Pancreas (tissue), 10 donors: Measurements from ENCODE around the gene CPN2. TPM values are rescaled to one million over a fixed set of nuclear protein-coding genes. Genes with fewer than 3 reads are reported as not detected.

Experiments
- ATAC-seq, 4 donors: fragments of 200-7000 bp; cut with Tn5 transposase; one replicate each; pipeline versions ENCODE4 v1.8.0 to v1.9.1; 2020; ENCODE audit warnings: mild to moderate bottlenecking in 4 of 4, moderate library complexity in 4 of 4
- DNase-seq, 6 donors: peaks; one replicate each; pipeline ENCODE4 v3.0.0-alpha.2; 2020
- FAIRE-seq: peaks from 2 replicates; lab custom pipeline; 2012; peaks lifted over from hg19 to GRCh38; lab: Jason Lieb, UNC
- H3K27ac ChIP-seq, 4 donors: fragments of 200-600 bp; sonication (generic); 1 replicate in 3 of 4; 2 replicates in 1 of 4; pipeline versions ENCODE4 v1.5.0 to v1.8.0; 2020
- H3K27me3 ChIP-seq, 4 donors: fragments of 200-600 bp; one replicate each; pipeline ENCODE4 v1.8.0; 2021
- H3K36me3 ChIP-seq, 3 donors: fragments of 200-600 bp; sonication (generic) in 1 of 3; one replicate each; pipeline versions ENCODE4 v1.5.0 to v1.8.0; 2020 to 2021
- H3K4me1 ChIP-seq, 3 donors: fragments of 200-600 bp; one replicate each; pipeline ENCODE4 v1.8.0; 2021
- H3K4me3 ChIP-seq, 4 donors: fragments of 200-600 bp; sonication (generic) in 2 of 4; one replicate each; pipeline versions ENCODE4 v1.5.0 to v1.8.0; 2020 to 2021
- H3K9me3 ChIP-seq, 4 donors: fragments of 200-600 bp; one replicate each; pipeline ENCODE4 v1.8.0; 2021
- WGBS, 2 donors: extraction: QIAGEN DNeasy Blood & Tissue Kit; methylation state at CpG; one replicate each; pipeline ENCODE4 v1.1.7; 2013; 5-methylcytosine and 5-hydroxymethylcytosine counted together
- intact Hi-C, 3 donors: fragments of 100-400 bp; cut with DNase I; formaldehyde crosslinking; loops; one replicate each; pipeline versions ENCODE4 v1.11.1 to v1.14.2; 2022
- polyA plus RNA-seq, 2 donors: library from polyadenylated mRNA; stranded (reverse); fragments of 200-250 nt; gene quantifications; one replicate each; pipeline ENCODE4 v1.2.3, GENCODE V29; 2013
- total RNA-seq, 6 donors: library from RNA; stranded (reverse); fragmentation: NEBNext Ultra II Directional in 4 of 6; extraction: Animal tissue kit (Norgen Biotek cat#: 25700) in 4 of 6; gene quantifications; one replicate each; pipeline versions ENCODE4 v1.2.1 to v1.2.4, GENCODE V29; 2021 to 2023
- TF ChIP-seq, protein P1 (sequence below), 4 donors: fragments of 200-600 bp; sonication (generic) in 3 of 4; IDR thresholded peaks; one replicate each; pipeline versions ENCODE4 v1.5.0 to v1.8.0; 2021; ENCODE audit warnings: antibody characterized with exemption in 4 of 4
- donor health status: healthy with polysubstance abuse.
- donor health status: DM: no; HTN: no; CAD: no; lungs with moderate emphysema.
- donor health status: DM: no; HTN: no; CAD: no.
- donor health status: control.
- donor health status: control.
- donor health status: Bipolar disorder and iron deficiency.
- donor health status: DM: yes; HTN: yes; CAD: no.
- donor health status: DM: no; HTN: no; CAD: no.
- donor health status: DM: no; HTN: no; CAD: no.
- donor health status: DM: yes; HTN: yes; CAD: no.

The CPN2 gene
- total and polyA plus RNA-seq, 8 donors, result 0.09 TPM; not detected in 7

DNA sequence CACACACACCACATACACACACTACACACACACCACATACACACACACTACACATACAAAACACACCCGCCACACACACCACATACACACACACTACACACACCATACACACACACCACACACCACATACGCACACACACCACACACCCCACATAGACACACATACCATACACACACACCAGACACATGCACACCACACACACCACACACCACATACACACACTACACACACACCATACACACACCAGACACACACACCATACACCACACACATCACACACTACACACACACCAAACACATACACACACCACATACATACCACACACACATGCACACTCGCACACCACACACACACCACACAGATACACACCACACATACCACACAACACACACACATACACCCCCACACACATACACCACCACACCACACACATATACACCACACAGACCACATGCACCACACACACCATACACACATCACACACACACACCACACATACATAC, 26.3 kb downstream of the CPN2 start:
- DNase-seq (no peak), FAIRE-seq (no peak), ATAC-seq (no peak)
- H3K27ac ChIP-seq, result no peak overlapping the region
- 86 to 97% methylated on average over 3 of the region's 3 CpGs for WGBS, 2 donors
- H3K4me1 ChIP-seq, result peaks cover 9 to 13% (median 9%) of the 10 kb centered on the region in 3 donors
- no peaks in the 10 kb centered on the region for H3K36me3 ChIP-seq
- TF ChIP-seq, protein P1, sequence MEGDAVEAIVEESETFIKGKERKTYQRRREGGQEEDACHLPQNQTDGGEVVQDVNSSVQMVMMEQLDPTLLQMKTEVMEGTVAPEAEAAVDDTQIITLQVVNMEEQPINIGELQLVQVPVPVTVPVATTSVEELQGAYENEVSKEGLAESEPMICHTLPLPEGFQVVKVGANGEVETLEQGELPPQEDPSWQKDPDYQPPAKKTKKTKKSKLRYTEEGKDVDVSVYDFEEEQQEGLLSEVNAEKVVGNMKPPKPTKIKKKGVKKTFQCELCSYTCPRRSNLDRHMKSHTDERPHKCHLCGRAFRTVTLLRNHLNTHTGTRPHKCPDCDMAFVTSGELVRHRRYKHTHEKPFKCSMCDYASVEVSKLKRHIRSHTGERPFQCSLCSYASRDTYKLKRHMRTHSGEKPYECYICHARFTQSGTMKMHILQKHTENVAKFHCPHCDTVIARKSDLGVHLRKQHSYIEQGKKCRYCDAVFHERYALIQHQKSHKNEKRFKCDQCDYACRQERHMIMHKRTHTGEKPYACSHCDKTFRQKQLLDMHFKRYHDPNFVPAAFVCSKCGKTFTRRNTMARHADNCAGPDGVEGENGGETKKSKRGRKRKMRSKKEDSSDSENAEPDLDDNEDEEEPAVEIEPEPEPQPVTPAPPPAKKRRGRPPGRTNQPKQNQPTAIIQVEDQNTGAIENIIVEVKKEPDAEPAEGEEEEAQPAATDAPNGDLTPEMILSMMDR (IDR thresholded peaks at IDR 0.05), result no peak
- no peaks in the 10 kb centered on the region for H3K27me3 ChIP-seq
- intact Hi-C loops, result no loop called here
- no peaks in the 10 kb centered on the region for H3K9me3 ChIP-seq
- no peak overlapping the region for H3K4me3 ChIP-seq

DNA sequence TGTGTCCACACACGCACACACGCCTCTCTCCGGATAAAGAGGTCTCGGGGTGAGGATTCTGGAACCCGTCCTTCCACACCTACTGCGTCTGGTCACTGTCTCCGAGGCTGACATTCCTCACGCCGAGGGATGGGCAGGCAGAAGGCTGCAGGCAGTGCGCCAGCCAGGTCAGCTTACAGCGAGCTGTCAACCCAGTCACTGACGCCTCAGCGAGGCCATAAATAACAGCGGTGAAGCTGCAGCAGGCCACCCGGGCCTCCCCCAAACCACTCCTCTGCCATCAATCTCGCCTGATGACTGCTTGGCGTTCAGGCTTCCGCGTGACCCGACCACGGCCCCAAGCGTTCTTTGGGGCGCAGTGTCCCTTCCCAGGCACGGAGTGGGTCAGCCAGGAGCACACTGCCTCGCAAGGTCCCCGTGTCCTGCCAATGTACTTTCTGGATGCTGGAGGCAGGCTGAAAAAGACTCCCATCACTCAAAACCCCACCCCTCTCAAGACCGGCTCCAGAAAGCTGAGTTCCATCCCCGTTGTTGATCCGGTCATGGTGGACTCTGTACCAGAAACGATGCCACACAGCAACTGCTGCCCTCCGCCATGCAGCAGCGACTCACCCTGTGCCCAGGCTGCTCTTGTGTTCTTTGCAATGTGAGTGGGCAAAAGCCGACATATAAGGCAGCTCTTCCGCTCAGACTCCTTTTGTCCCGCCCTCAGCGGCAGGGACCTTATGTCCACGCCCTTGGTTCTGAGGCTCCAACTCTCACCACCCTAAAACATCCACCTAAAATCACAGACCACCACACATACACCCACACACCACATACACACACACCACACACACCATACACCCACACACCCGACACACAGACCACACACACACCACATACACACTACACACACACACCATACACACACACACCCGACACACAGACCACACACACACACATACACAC, 27.1 kb downstream of the CPN2 start:
- WGBS, 2 donors, result 46 to 53% methylated on average over 39 of the region's 39 CpGs
- Histone ChIP-seq H3K36me3 (no peaks in the 10 kb centered on the region), H3K4me1 (peaks cover 9 to 13% (median 9%) of the 10 kb centered on the region in 3 donors), H3K4me3 (no peak overlapping the region), H3K27me3 (no peaks in the 10 kb centered on the region), H3K9me3 (no peaks in the 10 kb centered on the region), H3K27ac (peak overlapping the region in 1 of 4 donors; percentile 19)
- TF ChIP-seq, protein P1 (IDR thresholded peaks at IDR 0.05), result no peak
- FAIRE-seq (no peak), ATAC-seq (peak; percentile 20 to 45 (median 33)), DNase-seq (peak in 1 of 6 donors; percentile 48)
- intact Hi-C loops, result no loop called here

DNA sequence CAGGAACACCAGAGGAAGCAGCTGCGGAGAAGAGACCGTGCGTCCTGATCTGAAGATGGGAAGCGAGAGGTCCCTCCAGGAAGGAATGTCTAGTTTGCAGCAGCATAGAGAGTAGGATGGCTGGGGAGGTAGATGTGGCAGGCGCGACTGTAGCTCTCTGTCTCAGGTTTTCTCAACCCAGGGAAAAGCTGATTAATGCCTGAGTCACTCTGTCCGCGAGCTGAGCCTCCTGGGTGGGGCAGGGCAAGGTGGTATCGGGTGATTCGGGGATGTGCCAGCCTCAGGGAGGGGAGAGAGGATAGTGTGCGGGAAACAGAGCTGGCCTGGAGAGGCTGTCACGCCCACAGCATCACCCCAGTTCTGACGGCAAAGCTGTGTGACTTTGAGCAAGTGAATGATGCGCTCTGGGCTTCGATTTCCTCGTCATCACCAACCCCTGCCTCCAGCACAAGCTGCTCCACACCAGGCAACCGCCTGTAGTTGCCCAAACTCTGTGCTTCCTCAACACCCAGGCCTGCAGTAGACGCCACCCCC, 28.4 kb downstream of the CPN2 start:
- H3K36me3 ChIP-seq, result no peaks in the 10 kb centered on the region
- H3K27ac ChIP-seq, result no peak overlapping the region
- TF ChIP-seq, protein P1 (IDR thresholded peaks at IDR 0.05), result no peak
- peak in 1 of 6 donors; percentile 32 for DNase-seq
- H3K9me3 ChIP-seq, result no peaks in the 10 kb centered on the region
- H3K27me3 ChIP-seq, result no peaks in the 10 kb centered on the region
- intact Hi-C loops, result no loop called here
- ATAC-seq, result peak in 3 of 4 donors; percentile 6 to 55 (median 12)
- H3K4me3 ChIP-seq, result no peak overlapping the region
- 80 to 86% methylated on average over 18 of the region's 18 CpGs for WGBS, 2 donors
- peaks cover 9 to 13% (median 9%) of the 10 kb centered on the region in 3 donors for H3K4me1 ChIP-seq
- no peak for FAIRE-seq

DNA sequence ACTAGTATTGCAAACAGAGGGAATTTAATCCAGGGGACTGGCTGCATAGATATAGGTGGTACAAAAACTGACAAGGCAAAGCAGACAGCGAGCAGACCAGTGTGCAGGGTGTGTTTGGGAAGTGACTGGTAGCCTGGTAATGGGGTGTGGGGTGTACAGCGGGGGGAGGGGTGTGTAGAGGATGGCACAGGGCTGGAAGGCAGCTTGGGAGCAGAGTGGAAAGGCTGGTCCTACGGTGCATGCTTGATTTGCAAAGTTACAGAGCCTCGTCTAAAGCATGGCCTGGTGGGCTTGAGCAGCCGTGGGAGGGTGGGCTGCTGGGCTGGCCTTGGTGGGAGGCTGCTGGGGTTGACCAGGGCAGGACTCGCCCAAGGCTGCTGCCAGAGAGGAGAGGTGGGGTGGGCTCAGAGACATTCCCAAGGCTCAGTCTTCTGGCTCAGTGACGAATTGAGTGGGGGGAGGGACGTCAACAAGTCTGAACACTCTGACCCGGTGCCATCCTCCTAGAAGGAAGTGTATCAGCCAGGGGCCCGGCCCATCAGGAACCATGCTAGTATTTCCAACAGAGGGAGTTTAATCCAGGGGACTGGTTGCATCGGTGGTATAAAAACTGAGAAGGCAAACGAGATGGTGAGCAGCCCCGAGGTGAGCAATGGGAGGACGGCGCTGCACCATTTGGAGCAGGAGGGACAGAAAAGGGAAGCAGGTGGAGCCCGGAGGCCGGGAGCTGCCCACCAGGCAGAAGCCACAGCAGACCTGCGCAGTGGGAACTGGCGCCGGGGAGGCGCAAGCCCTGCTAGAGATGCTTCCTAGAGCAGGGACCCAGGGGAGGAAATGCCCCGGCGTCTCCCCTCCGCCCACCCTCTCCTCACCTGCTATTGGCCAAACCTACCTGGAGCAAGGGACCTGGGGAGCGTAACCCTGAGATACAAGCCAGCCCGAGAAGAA, 29.2 kb downstream of the CPN2 start:
- peak in 1 of 6 donors; percentile 57 for DNase-seq
- no peak overlapping the region for H3K4me3 ChIP-seq

More for the DNA sequence above, 29.2 kb downstream of the CPN2 start:
- TF ChIP-seq, protein P1 (IDR thresholded peaks at IDR 0.05), result no peak
- Histone ChIP-seq H3K36me3 (no peaks in the 10 kb centered on the region), H3K27ac (no peak overlapping the region), H3K27me3 (peaks cover 0 to 3% (median 0%) of the 10 kb centered on the region in 4 donors), H3K9me3 (no peaks in the 10 kb centered on the region), H3K4me1 (peaks cover 9 to 13% (median 9%) of the 10 kb centered on the region in 3 donors)
- FAIRE-seq (no peak), ATAC-seq (no peak)
- intact Hi-C loops, result no loop called here
- 86 to 91% methylated on average over 24 to 26 of the region's 26 CpGs for WGBS, 2 donors
